Tibial nerve (tissue), 4 donors: ENCODE results near the gene KAT6B. TPM values are rescaled to one million over a fixed set of nuclear protein-coding genes. Genes with fewer than 3 reads are reported as not detected.
"Not testable (repeated sequence)": the region's sequence is repeated elsewhere in the genome, so short reads cannot be mapped to it uniquely, and the experiment has no call there.

Experiments used
- DNase-seq, 2 donors: peaks; one replicate each; pipeline ENCODE4 v3.0.0-alpha.2; 2019; ENCODE audit warnings: low spot score in 2 of 2
- H3K27ac ChIP-seq, 4 donors: fragments of 200-600 bp; sonication (generic) in 3 of 4; one replicate each; pipeline ENCODE4 v1.5.1; 2017 to 2019; ENCODE audit warnings: mild to moderate bottlenecking in 1 of 4
- H3K27me3 ChIP-seq, 2 donors: fragments of 200-600 bp; sonication (generic) in 1 of 2; one replicate each; pipeline versions ENCODE4 v1.5.1 to v1.6.0; 2017 to 2019
- H3K36me3 ChIP-seq, 3 donors: fragments of 200-600 bp; sonication (generic); one replicate each; pipeline ENCODE4 v1.5.1; 2018 to 2019
- H3K4me1 ChIP-seq, 4 donors: fragments of 200-600 bp; sonication (generic) in 3 of 4; one replicate each; pipeline ENCODE4 v1.5.1; 2017 to 2019
- H3K4me3 ChIP-seq, 4 donors: fragments of 200-600 bp; sonication (generic) in 3 of 4; one replicate each; pipeline ENCODE4 v1.5.1; 2017 to 2019; ENCODE audit warnings: mild to moderate bottlenecking in 1 of 4, moderate library complexity in 1 of 4
- H3K9me3 ChIP-seq, 4 donors: fragments of 200-600 bp; sonication (generic) in 3 of 4; one replicate each; pipeline ENCODE4 v1.5.1; 2017 to 2019
- EP300 ChIP-seq, 2 donors: sonication (generic); formaldehyde crosslinking; IDR thresholded peaks; one replicate each; pipeline ENCODE4 v1.6.1; 2017; ENCODE audit warnings: antibody characterized with exemption in 2 of 2, mild to moderate bottlenecking in 1 of 2
- POLR2A ChIP-seq, 2 donors: fragments of 450-650 bp; IDR thresholded peaks; one replicate each; pipeline ENCODE4 v1.6.1; 2017; ENCODE audit warnings: antibody characterized with exemption in 2 of 2, mild to moderate bottlenecking in 2 of 2, moderate library complexity in 2 of 2
- WGBS, 2 donors: methylation state at CpG; one replicate each; pipeline ENCODE4 v1.1.5; 2018; 5-methylcytosine and 5-hydroxymethylcytosine counted together
- total RNA-seq, 4 donors: library from RNA; depleted of rRNA; stranded (reverse); fragments of >200 nt; gene quantifications; one replicate each; pipeline ENCODE4 v1.1.0, GENCODE V29; 2016
- TF ChIP-seq, protein P1 (sequence below), 5 experiments: fragments of 200-600 bp in 3 of 5; fragments of 450-650 bp in 2 of 5; sonication (generic) in 3 of 5; IDR thresholded peaks; one replicate each; pipeline ENCODE4 v1.5.1; 2016 to 2019; ENCODE audit warnings: antibody characterized with exemption in 5 of 5, mild to moderate bottlenecking in 3 of 5, moderate library complexity in 2 of 5

Gene KAT6B
- 10 to 100 TPM; 42.3 to 59.7 (median 45.6) TPM for total RNA-seq

- H3K4me3 ChIP-seq, result peak within 1 kb of the TSS; percentile 92 to 99 (median 98)
- TF ChIP-seq, protein P1, sequence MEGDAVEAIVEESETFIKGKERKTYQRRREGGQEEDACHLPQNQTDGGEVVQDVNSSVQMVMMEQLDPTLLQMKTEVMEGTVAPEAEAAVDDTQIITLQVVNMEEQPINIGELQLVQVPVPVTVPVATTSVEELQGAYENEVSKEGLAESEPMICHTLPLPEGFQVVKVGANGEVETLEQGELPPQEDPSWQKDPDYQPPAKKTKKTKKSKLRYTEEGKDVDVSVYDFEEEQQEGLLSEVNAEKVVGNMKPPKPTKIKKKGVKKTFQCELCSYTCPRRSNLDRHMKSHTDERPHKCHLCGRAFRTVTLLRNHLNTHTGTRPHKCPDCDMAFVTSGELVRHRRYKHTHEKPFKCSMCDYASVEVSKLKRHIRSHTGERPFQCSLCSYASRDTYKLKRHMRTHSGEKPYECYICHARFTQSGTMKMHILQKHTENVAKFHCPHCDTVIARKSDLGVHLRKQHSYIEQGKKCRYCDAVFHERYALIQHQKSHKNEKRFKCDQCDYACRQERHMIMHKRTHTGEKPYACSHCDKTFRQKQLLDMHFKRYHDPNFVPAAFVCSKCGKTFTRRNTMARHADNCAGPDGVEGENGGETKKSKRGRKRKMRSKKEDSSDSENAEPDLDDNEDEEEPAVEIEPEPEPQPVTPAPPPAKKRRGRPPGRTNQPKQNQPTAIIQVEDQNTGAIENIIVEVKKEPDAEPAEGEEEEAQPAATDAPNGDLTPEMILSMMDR (IDR thresholded peaks at IDR 0.05), result peak; percentile 4 to 71 (median 26)
- TF ChIP-seq EP300 (IDR thresholded peaks at IDR 0.05) (peak; percentile 36 to 75), POLR2A (IDR thresholded peaks at IDR 0.05) (peak in 1 of 2 donors; percentile 70)
- H3K4me1 ChIP-seq, result peaks cover 0 to 53% (median 19%) of the 10 kb centered on the region in 4 donors
- no peaks in the 10 kb centered on the region for H3K9me3 ChIP-seq
- DNase-seq, result peak; percentile 100
- 1% methylated on average over 45 to 58 of the region's 67 CpGs for WGBS, 2 donors
- no peaks in the 10 kb centered on the region for H3K27me3 ChIP-seq
- H3K27ac ChIP-seq, result peak within 1 kb of the TSS; percentile 97 to 100 (median 100)
- no peaks in the 10 kb centered on the region for H3K36me3 ChIP-seq
These were observed at the start of gene KAT6B for GRCh38 chr10:74826142-74827044. Gene KAT6B, plus strand, starts transcription at chr10:74826600. Its CDS starts 16,258 bp downstream, at chr10:74842858.

- H3K9me3 ChIP-seq, result peaks cover 0 to 19% (median 0%) of the 10 kb centered on the region in 4 donors
- H3K4me3 ChIP-seq, result no peak overlapping the region
- no peak overlapping the region for H3K27ac ChIP-seq
- WGBS, 2 donors, result 68 to 69% methylated on average over 12 of the region's 12 CpGs
- no peaks in the 10 kb centered on the region for H3K36me3 ChIP-seq
- DNase-seq, result no peak
- no peaks in the 10 kb centered on the region for H3K4me1 ChIP-seq
- H3K27me3 ChIP-seq, result no peaks in the 10 kb centered on the region
- TF ChIP-seq, protein P1 (IDR thresholded peaks at IDR 0.05), result no peak
- TF ChIP-seq EP300 (IDR thresholded peaks at IDR 0.05) (no peak), POLR2A (IDR thresholded peaks at IDR 0.05) (no peak)
These were observed 47.8 kb upstream of the KAT6B start for GRCh38 chr10:74778436-74779094.

GRCh38 chr10:74781870-74782269 is 44.5 kb upstream of the KAT6B start:
- H3K36me3 ChIP-seq, H3K4me3 ChIP-seq, H3K27ac ChIP-seq, DNase-seq, H3K9me3 ChIP-seq, H3K27me3 ChIP-seq, H3K4me1 ChIP-seq: not testable (repeated sequence)
- WGBS, 2 donors, result 97% methylated on average over 4 of the region's 4 CpGs

- Histone ChIP-seq H3K4me3 (no peak overlapping the region), H3K9me3 (no peaks in the 10 kb centered on the region), H3K4me1 (no peaks in the 10 kb centered on the region), H3K27ac (no peak overlapping the region), H3K36me3 (no peaks in the 10 kb centered on the region), H3K27me3 (no peaks in the 10 kb centered on the region)
- DNase-seq, result no peak
- WGBS, 2 donors, result 86 to 95% methylated on average over 1 of the region's 1 CpG
- TF ChIP-seq EP300 (IDR thresholded peaks at IDR 0.05), result no peak
- no peak for TF ChIP-seq POLR2A (IDR thresholded peaks at IDR 0.05)
- TF ChIP-seq, protein P1 (IDR thresholded peaks at IDR 0.05), result no peak
These were observed 41.9 kb upstream of the KAT6B start for GRCh38 chr10:74784462-74784861.

DNA sequence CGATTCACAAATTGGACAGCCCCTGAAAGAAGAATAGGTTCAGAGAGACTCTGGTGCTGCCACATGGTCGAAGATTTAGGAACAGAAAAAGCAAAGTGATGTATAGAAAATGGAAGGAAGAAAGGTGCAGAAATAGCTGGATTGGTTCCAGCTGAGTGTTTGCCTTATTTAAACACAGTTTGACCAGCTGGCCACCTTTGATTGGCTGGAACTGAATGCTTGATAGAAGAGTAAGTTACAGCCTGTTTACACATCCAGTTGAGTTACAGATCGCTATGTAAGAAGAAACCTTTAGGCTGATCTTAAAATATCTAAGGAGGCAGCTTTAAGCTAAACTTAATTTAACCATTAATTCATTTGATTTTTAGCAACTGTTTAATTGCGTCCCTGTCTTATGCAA is 40.3 kb upstream of the KAT6B start:
- 79 to 80% methylated on average over 4 of the region's 4 CpGs for WGBS, 2 donors
- no peak for DNase-seq
- H3K4me1 ChIP-seq, result no peaks in the 10 kb centered on the region
- TF ChIP-seq EP300 (IDR thresholded peaks at IDR 0.05), result no peak
- TF ChIP-seq POLR2A (IDR thresholded peaks at IDR 0.05), result no peak
- TF ChIP-seq, protein P1 (IDR thresholded peaks at IDR 0.05), result no peak
- H3K27ac ChIP-seq, result no peak overlapping the region
- no peaks in the 10 kb centered on the region for H3K36me3 ChIP-seq
- no peaks in the 10 kb centered on the region for H3K27me3 ChIP-seq
- H3K4me3 ChIP-seq, result no peak overlapping the region
- H3K9me3 ChIP-seq, result no peaks in the 10 kb centered on the region
